IMR-90 (cell line): ENCODE results near the gene CA12. TPM values are rescaled to one million over a fixed set of nuclear protein-coding genes. Genes with fewer than 3 reads are reported as not detected.

Source experiments
- ATAC-seq: fragments of 200-7000 bp; cut with Tn5 transposase; 2 replicates; pipeline ENCODE4 v1.9.1; 2020; ENCODE audit warnings: low read depth, mild to moderate bottlenecking, moderate library complexity
- BruUV-seq: library from RNA; stranded (reverse); fragments of 400-500 nt; replicated peaks from 2 replicates; lab custom pipeline; 2021; lab: Mats Ljungman, UMichigan
- CTCF ChIA-PET: fragments of 300-600 bp; formaldehyde crosslinking; extraction: SDS; loops from one replicate; lab custom pipeline; 2021; ENCODE audit warnings: antibody characterized with exemption; lab: Yijun Ruan, JAX
- POLR2A ChIA-PET: fragments of 300-600 bp; sonication (Branson Sonifier 250); formaldehyde crosslinking; loops from one replicate; lab custom pipeline; 2022; ENCODE audit warnings: antibody characterized with exemption; ENCODE audit not compliant: unreplicated experiment; lab: Charles Lee
- DNase-seq: peaks from one replicate; pipeline ENCODE4 v3.0.0; 2013
- H2AFZ ChIP-seq: replicated peaks from 2 replicates; pipeline ENCODE3; 2013; ENCODE audit warnings: low read length, mild to moderate bottlenecking; ENCODE audit not compliant: poor library complexity
- H2AK5ac ChIP-seq: 2 replicates; pipeline ENCODE4 v1.6.1; 2013; ENCODE audit warnings: low read depth, low read length, inconsistent platforms
- H2AK9ac ChIP-seq: replicated peaks from 2 replicates; pipeline ENCODE3; 2013; ENCODE audit warnings: mild to moderate bottlenecking, low read depth, low read length, moderate library complexity; ENCODE audit not compliant: poor library complexity
- H2BK120ac ChIP-seq: 2 replicates; pipeline ENCODE4 v1.6.1; 2013; ENCODE audit warnings: low read depth, low read length, inconsistent platforms
- H2BK15ac ChIP-seq: 3 replicates; pipeline ENCODE4 v1.6.1; 2013; ENCODE audit warnings: low read depth, low read length, inconsistent platforms
- H2BK20ac ChIP-seq: 2 replicates; pipeline ENCODE4 v1.6.1; 2013; ENCODE audit warnings: low read depth, mild to moderate bottlenecking, inconsistent platforms, low read length, moderate library complexity
- H2BK5ac ChIP-seq: 2 replicates; pipeline ENCODE4 v1.6.1; 2013; ENCODE audit warnings: mild to moderate bottlenecking, low read depth, low read length, inconsistent platforms; ENCODE audit not compliant: poor library complexity, severe bottlenecking
- H3K14ac ChIP-seq: replicated peaks from 2 replicates; pipeline ENCODE4 v1.6.1; 2013; ENCODE audit warnings: low read depth, low read length, inconsistent platforms
- H3K18ac ChIP-seq: 2 replicates; pipeline ENCODE4 v1.6.1; 2013; ENCODE audit warnings: low read depth, low read length, control low read depth
- H3K23ac ChIP-seq: 2 replicates; pipeline ENCODE4 v1.6.1; 2013; ENCODE audit warnings: low read depth, low read length, inconsistent platforms
- H3K27ac ChIP-seq: 2 replicates; pipeline ENCODE4 v1.5.1; 2013; ENCODE audit warnings: mild to moderate bottlenecking, control low read depth, low read length; ENCODE audit not compliant: insufficient read depth
- H3K27me3 ChIP-seq: 2 replicates; pipeline ENCODE4 v1.6.1; 2013; ENCODE audit warnings: low read length; ENCODE audit not compliant: control insufficient read depth, insufficient read depth
- H3K36me3 ChIP-seq: 2 replicates; pipeline ENCODE4 v1.6.1; 2013; ENCODE audit warnings: low read length, mixed read lengths; ENCODE audit not compliant: control insufficient read depth, insufficient read depth
- H3K4ac ChIP-seq: 2 replicates; pipeline ENCODE4 v1.6.1; 2013; ENCODE audit warnings: low read depth, low read length, inconsistent platforms
- H3K4me1 ChIP-seq: 2 replicates; pipeline ENCODE4 v1.6.1; 2013; ENCODE audit warnings: low read length, mixed read lengths; ENCODE audit not compliant: control insufficient read depth, insufficient read depth
- H3K4me2 ChIP-seq: 2 replicates; pipeline ENCODE4 v1.6.1; 2013; ENCODE audit warnings: low read depth, mild to moderate bottlenecking, control low read depth, low read length, moderate library complexity
- H3K4me3 ChIP-seq: 2 replicates; pipeline ENCODE4 v1.5.1; 2013; ENCODE audit warnings: low read depth, mild to moderate bottlenecking, control low read depth, low read length, moderate library complexity; ENCODE audit not compliant: insufficient read depth
- H3K56ac ChIP-seq: 2 replicates; pipeline ENCODE4 v1.6.1; 2013; ENCODE audit warnings: low read length, inconsistent platforms; ENCODE audit not compliant: insufficient read depth; ENCODE audit errors: extremely low read depth
- H3K79me1 ChIP-seq, 2 experiments: 2 replicates each; pipeline ENCODE4 v1.6.1; 2013; ENCODE audit warnings: low read length in 2 of 2, inconsistent platforms in 1 of 2, low read depth in 1 of 2
- H3K9ac ChIP-seq: 2 replicates; pipeline ENCODE4 v1.6.1; 2013; ENCODE audit warnings: low read depth, low read length, control low read depth
- H3K9me1 ChIP-seq: 2 replicates; pipeline ENCODE4 v1.6.1; 2013; ENCODE audit warnings: low read length, inconsistent platforms; ENCODE audit not compliant: insufficient read depth
- H3K9me3 ChIP-seq: 2 replicates; pipeline ENCODE4 v1.6.1; 2013; ENCODE audit warnings: low read length; ENCODE audit not compliant: control insufficient read depth, insufficient read depth
- H4K20me1 ChIP-seq: 2 replicates; pipeline ENCODE4 v1.6.1; 2013; ENCODE audit warnings: low read length, inconsistent platforms; ENCODE audit not compliant: insufficient read depth
- H4K5ac ChIP-seq: 2 replicates; pipeline ENCODE4 v1.6.1; 2013; ENCODE audit warnings: mild to moderate bottlenecking, low read depth, low read length, control low read depth
- H4K8ac ChIP-seq, 2 experiments: 2 replicates each; pipeline ENCODE4 v1.6.1; 2013; ENCODE audit warnings: low read depth in 2 of 2, low read length in 2 of 2, control low read depth in 1 of 2, inconsistent platforms in 1 of 2
- H4K91ac ChIP-seq: 2 replicates; pipeline ENCODE4 v1.6.1; 2013; ENCODE audit warnings: low read depth, low read length, inconsistent platforms; ENCODE audit not compliant: insufficient read depth
- BHLHE40 ChIP-seq: fragments of 150-350 bp; IDR thresholded peaks from 2 replicates; pipeline ENCODE4 v1.6.1; 2016; ENCODE audit warnings: mild to moderate bottlenecking, low read depth, low read length
- WGBS, 2 experiments: methylation state at CpG; one replicate each; pipeline versions ENCODE4 v1.1.5 to v1.1.7; 2013; ENCODE audit warnings: missing lambda C conversion rate in 2 of 2; ENCODE audit not compliant: insufficient read length in 1 of 2; ENCODE audit errors: extremely low coverage in 2 of 2; 5-methylcytosine and 5-hydroxymethylcytosine counted together
- dilution Hi-C: fragments of 300-500 bp; cut with HindIII; formaldehyde crosslinking; loops from one replicate; pipeline ENCODE4 v1.14.3; 2018; ENCODE audit warnings: low sequenced_read_pairs; ENCODE audit not compliant: unreplicated experiment
- in situ Hi-C: fragments of 300-500 bp; cut with MboI; formaldehyde crosslinking; loops from 3 replicates; pipeline ENCODE4 v1.14.3; 2019; ENCODE audit warnings: low sequenced_read_pairs, inconsistent platforms, mixed read lengths
- intact Hi-C: fragments of 100-400 bp; cut with micrococcal nuclease; formaldehyde crosslinking; loops from 2 replicates; pipeline ENCODE4 v1.10.0; 2022
- polyA plus RNA-seq, 3 experiments: library from polyadenylated mRNA; depleted of rRNA; stranded (reverse); fragments of >200 nt; gene quantifications; 2 replicates each; pipeline ENCODE4 v1.2.3, GENCODE V29; 2012; ENCODE audit warnings: low replicate concordance in 1 of 3
- total RNA-seq: library from RNA; depleted of rRNA; stranded (reverse); fragments of >200 nt; gene quantifications from 2 replicates; pipeline ENCODE4 v1.2.3, GENCODE V29; 2012

Gene CA12
- total and polyA plus RNA-seq, 2 of the 4 experiments (the other 2 are of a cell fraction), result 33.7 to 52.6 TPM

GRCh38 chr15:63339006-63339766, 42.5 kb downstream of the CA12 start:
- dilution Hi-C loops, result no loop called here

More at GRCh38 chr15:63339006-63339766, 42.5 kb downstream of the CA12 start:
- ATAC-seq, result no peak
- no peak overlapping the region for H2BK5ac ChIP-seq
- H3K9me3 ChIP-seq, result no peaks in the 10 kb centered on the region
- H3K27ac ChIP-seq, result no peak overlapping the region
- no peak overlapping the region for H2BK15ac ChIP-seq
- H3K4ac ChIP-seq, result no peak overlapping the region
- in situ Hi-C loops (no loop called here), intact Hi-C loops (no loop called here)
- H2AFZ ChIP-seq, result no peak overlapping the region
- H3K9ac ChIP-seq, result no peak overlapping the region
- H3K4me1 ChIP-seq, result peaks cover 2% of the 10 kb centered on the region
- CTCF ChIA-PET, result no interaction called here
- TF ChIP-seq BHLHE40, result no peak
- H3K56ac ChIP-seq, result no peak overlapping the region
- H3K79me1 ChIP-seq, result no peaks in the 10 kb centered on the region
- no peak overlapping the region for H4K91ac ChIP-seq
- H2BK120ac ChIP-seq, result no peak overlapping the region
- H2AK9ac ChIP-seq, result no peak overlapping the region
- no peaks in the 10 kb centered on the region for H3K27me3 ChIP-seq
- H4K8ac ChIP-seq, result no peak overlapping the region
- H3K23ac ChIP-seq, result no peak overlapping the region
- no peak overlapping the region for H4K5ac ChIP-seq
- no peak overlapping the region for H2BK20ac ChIP-seq
- DNase-seq, result peak; percentile 59
- no peak overlapping the region for H3K14ac ChIP-seq
- no peak overlapping the region for H3K4me3 ChIP-seq
- POLR2A ChIA-PET, result no interaction called here
- no peak overlapping the region for H3K4me2 ChIP-seq
- H3K36me3 ChIP-seq, result no peaks in the 10 kb centered on the region
- peaks cover 10% of the 10 kb centered on the region; the same call in 1 of the 2 replicates for H3K9me1 ChIP-seq
- no CpG with 5 or more reads among the region's 10 CpGs for WGBS, 2 experiments
- no peak overlapping the region for H2AK5ac ChIP-seq
- BruUV-seq, result no TSS peak
- no peaks in the 10 kb centered on the region for H4K20me1 ChIP-seq
- H3K18ac ChIP-seq, result no peak overlapping the region
